ENCODE measurements around the gene ST7L. TPM values are rescaled to one million over a fixed set of nuclear protein-coding genes. Genes with fewer than 3 reads are reported as not detected.
A peak's percentile ranks its signal among the peaks of the same experiment; 100 is the strongest.

The ST7L gene
- total and polyA plus RNA-seq, 10 of the 15 experiments (the other 5 are each of a cell fraction or from before 2014, with no cell fraction given): 3.6 to 13.7 (median 8.9) TPM

DNA sequence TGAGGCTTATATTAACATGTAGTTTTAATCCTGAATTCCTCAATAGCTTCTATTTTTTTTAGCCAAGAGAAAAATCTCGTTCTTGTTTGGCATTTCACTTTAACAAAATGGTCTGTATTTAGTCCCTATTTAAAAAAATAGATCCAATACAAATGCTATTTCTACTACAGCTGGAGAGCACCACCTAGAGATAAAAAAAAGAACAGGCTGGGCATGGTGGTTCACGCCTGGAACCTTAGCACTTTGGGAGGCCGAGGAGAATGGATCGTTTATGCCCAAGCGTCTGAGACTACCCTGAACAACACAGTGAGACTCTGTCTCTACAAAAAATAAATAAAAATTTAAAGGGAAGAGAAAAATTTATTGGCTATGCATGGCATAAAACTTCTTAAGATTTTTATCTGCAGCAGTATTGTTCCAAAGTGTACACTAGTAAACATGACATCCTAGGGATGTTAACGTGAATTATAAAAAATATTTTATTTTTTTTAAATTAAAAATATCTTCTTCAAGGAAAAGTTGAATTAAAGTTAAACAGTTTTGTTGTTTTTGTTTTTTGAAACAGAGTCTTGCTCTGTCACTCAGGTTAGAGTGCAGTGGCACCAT lies 4.4 kb downstream of the ST7L start:
- no peak overlapping the region for H2AFZ ChIP-seq (ENCODE audit: control insufficient read depth, low read depth, low read length)
- H3K4me2 ChIP-seq (ENCODE audit: control insufficient read depth, insufficient read depth): no peak overlapping the region
- ChIA-PET SMC1A (ENCODE audit: uncharacterized antibody, unreplicated experiment) (interaction anchor here (0.6 to 10.2 kb wide), 21 partner anchors 15 to 244 kb away, joined by 3 to 125 read pairs (median 4); partner anchors contain the start of gene MOV10), POLR2A (interaction anchor here (0.9 to 1.5 kb wide), 3 partner anchors 148 to 224 kb away, joined by 3 to 5 read pairs (median 3); no protein-coding TSS in a partner anchor), RAD21 (ENCODE audit: unreplicated experiment) (interaction anchor here (0.9 to 3.8 kb wide), 9 partner anchors 100 to 255 kb away, joined by 3 to 49 read pairs (median 6); partner anchors contain the start of gene PPM1J), CTCF (interaction anchor here (0.6 to 15.2 kb wide), 31 partner anchors 8 to 543 kb away, joined by 3 to 330 read pairs (median 4); partner anchors contain the start of genes CTTNBP2NL, PPM1J and RHOC)
- H3K36me3 ChIP-seq (ENCODE audit: control insufficient read depth in 2 of 2, insufficient read depth in 2 of 2, low read length in 1 of 2): no peaks in the 10 kb centered on the region; a peak in 1 of 4 replicates
- H3K27me3 ChIP-seq (replicated peaks in 1 of 2; ENCODE audit: control insufficient read depth in 2 of 2, insufficient read depth in 2 of 2, low read length in 1 of 2): no peaks in the 10 kb centered on the region
- H3K27ac ChIP-seq (ENCODE audit: control insufficient read depth, insufficient read depth): no peak overlapping the region
- 56% methylated on average over 6 of the region's 6 CpGs for WGBS (ENCODE audit: insufficient coverage, insufficient replicate concordance, low lambda C conversion rate, missing lambda C conversion rate)
- no TSS peak for BruUV-seq (replicated peaks)
- FAIRE-seq: no peak
- no peak overlapping the region for H3K4me3 ChIP-seq
- peak; percentile 10; the same call in 1 of the 3 replicates for ATAC-seq
- DNase-seq (ENCODE audit: low read depth, low spot score): no peak
- no peaks in the 10 kb centered on the region for H4K20me1 ChIP-seq (ENCODE audit: control insufficient read depth, insufficient read depth)
- H3K9me3 ChIP-seq (replicated peaks; ENCODE audit: control insufficient read depth, insufficient read depth, low read length): no peaks in the 10 kb centered on the region
- H3K4me1 ChIP-seq (ENCODE audit: control insufficient read depth, insufficient read depth, low read length): peaks cover 4% of the 10 kb centered on the region
- no peak overlapping the region for H3K9ac ChIP-seq (ENCODE audit: control insufficient read depth, insufficient read depth, low read length)
- in situ Hi-C loops (cut with MboI) (loop anchor here (5.0 kb wide), 1 partner anchor 217 kb away; the partner anchor contains the start of gene CTTNBP2NL), intact Hi-C loops (cut with micrococcal nuclease; ENCODE audit: unreplicated experiment) (loop anchor here (1.0 to 2.0 kb wide), 2 partner anchors 114 to 220 kb away; no protein-coding TSS in a partner anchor)
- H3K79me2 ChIP-seq (ENCODE audit: control insufficient read depth, insufficient read depth, low read length): peaks cover 24% of the 10 kb centered on the region
- TF ChIP-seq GATAD2B (conservative IDR thresholded peaks at IDR 0.05; ENCODE audit: low read depth): no peak
- no peak for TF ChIP-seq STAT1 (conservative IDR thresholded peaks at IDR 0.05)
- TF ChIP-seq SMARCA5 (IDR thresholded peaks at IDR 0.05): no peak
- TF ChIP-seq, protein P1, sequence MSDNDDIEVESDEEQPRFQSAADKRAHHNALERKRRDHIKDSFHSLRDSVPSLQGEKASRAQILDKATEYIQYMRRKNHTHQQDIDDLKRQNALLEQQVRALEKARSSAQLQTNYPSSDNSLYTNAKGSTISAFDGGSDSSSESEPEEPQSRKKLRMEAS (IDR thresholded peaks at IDR 0.05; ENCODE audit: low read depth, low read length): no peak
- TF ChIP-seq RB1 (IDR thresholded peaks at IDR 0.05; ENCODE audit: borderline replicate concordance): no peak
- TF ChIP-seq, protein P2, sequence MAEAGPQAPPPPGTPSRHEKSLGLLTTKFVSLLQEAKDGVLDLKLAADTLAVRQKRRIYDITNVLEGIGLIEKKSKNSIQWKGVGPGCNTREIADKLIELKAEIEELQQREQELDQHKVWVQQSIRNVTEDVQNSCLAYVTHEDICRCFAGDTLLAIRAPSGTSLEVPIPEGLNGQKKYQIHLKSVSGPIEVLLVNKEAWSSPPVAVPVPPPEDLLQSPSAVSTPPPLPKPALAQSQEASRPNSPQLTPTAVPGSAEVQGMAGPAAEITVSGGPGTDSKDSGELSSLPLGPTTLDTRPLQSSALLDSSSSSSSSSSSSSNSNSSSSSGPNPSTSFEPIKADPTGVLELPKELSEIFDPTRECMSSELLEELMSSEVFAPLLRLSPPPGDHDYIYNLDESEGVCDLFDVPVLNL (IDR thresholded peaks at IDR 0.05; ENCODE audit: low read depth, low read length): no peak
- no peak for TF ChIP-seq BHLHE40 (IDR thresholded peaks at IDR 0.05; ENCODE audit: borderline replicate concordance in 1 of 2, low read depth in 2 of 2, low read length in 1 of 2)
- TF ChIP-seq, protein P3, sequence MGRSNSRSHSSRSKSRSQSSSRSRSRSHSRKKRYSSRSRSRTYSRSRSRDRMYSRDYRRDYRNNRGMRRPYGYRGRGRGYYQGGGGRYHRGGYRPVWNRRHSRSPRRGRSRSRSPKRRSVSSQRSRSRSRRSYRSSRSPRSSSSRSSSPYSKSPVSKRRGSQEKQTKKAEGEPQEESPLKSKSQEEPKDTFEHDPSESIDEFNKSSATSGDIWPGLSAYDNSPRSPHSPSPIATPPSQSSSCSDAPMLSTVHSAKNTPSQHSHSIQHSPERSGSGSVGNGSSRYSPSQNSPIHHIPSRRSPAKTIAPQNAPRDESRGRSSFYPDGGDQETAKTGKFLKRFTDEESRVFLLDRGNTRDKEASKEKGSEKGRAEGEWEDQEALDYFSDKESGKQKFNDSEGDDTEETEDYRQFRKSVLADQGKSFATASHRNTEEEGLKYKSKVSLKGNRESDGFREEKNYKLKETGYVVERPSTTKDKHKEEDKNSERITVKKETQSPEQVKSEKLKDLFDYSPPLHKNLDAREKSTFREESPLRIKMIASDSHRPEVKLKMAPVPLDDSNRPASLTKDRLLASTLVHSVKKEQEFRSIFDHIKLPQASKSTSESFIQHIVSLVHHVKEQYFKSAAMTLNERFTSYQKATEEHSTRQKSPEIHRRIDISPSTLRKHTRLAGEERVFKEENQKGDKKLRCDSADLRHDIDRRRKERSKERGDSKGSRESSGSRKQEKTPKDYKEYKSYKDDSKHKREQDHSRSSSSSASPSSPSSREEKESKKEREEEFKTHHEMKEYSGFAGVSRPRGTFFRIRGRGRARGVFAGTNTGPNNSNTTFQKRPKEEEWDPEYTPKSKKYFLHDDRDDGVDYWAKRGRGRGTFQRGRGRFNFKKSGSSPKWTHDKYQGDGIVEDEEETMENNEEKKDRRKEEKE (IDR thresholded peaks at IDR 0.05): no peak
- no peak for TF ChIP-seq ASH2L (IDR thresholded peaks at IDR 0.05; ENCODE audit: borderline replicate concordance, low read depth)
- TF ChIP-seq MYB (IDR thresholded peaks at IDR 0.05; ENCODE audit: borderline replicate concordance, low read depth, low read length): no peak
- TF ChIP-seq RUNX3 (IDR thresholded peaks at IDR 0.05; ENCODE audit: low read length): no peak
- TF ChIP-seq JUND (IDR thresholded peaks at IDR 0.05; ENCODE audit: low read depth, low read length): no peak
- TF ChIP-seq SREBF2 (IDR thresholded peaks at IDR 0.05; ENCODE audit: low read length): no peak
- TF ChIP-seq SRF (IDR thresholded peaks at IDR 0.05; ENCODE audit: low read depth in 2 of 2, low read length in 2 of 2): no peak
- TF ChIP-seq ZNF384 (IDR thresholded peaks at IDR 0.05; ENCODE audit: borderline replicate concordance, low read depth, low read length): peak; percentile 64; the same call in 1 of the 2 replicates
- TF ChIP-seq HDGF (IDR thresholded peaks at IDR 0.05): no peak
- TF ChIP-seq ZNF217 (IDR thresholded peaks at IDR 0.05): no peak

All from GM12878 (cell line).